Heart left ventricle (tissue), 16 donors: Measurements from ENCODE around the gene LRP1B. TPM values are rescaled to one million over a fixed set of nuclear protein-coding genes. Genes with fewer than 3 reads are reported as not detected.

Experiments
- ATAC-seq, 4 donors: fragments of 200-7000 bp; cut with Tn5 transposase; one replicate each; pipeline ENCODE4 v1.9.1; 2020 to 2022; ENCODE audit warnings: moderate library complexity in 4 of 4, mild to moderate bottlenecking in 3 of 4, moderate number of reproducible peaks in 1 of 4
- DNase-seq, 5 donors: peaks; one replicate each; pipeline ENCODE4 v3.0.0-alpha.2; 2020
- H3K27ac ChIP-seq, 12 donors: fragments of 200-600 bp; sonication (generic) in 4 of 12; one replicate each; pipeline versions ENCODE4 v1.5.0 to v1.8.0; 2016 to 2022; ENCODE audit warnings: mild to moderate bottlenecking in 2 of 12
- H3K27me3 ChIP-seq, 9 donors: fragments of 200-600 bp; sonication (generic) in 2 of 9; one replicate each; pipeline versions ENCODE4 v1.5.1 to v1.8.0; 2016 to 2022; ENCODE audit warnings: mild to moderate bottlenecking in 3 of 9
- H3K36me3 ChIP-seq, 9 donors: fragments of 200-600 bp; sonication (generic) in 2 of 9; one replicate each; pipeline versions ENCODE4 v1.5.0 to v1.8.0; 2018 to 2022; ENCODE audit warnings: mild to moderate bottlenecking in 2 of 9
- H3K4me1 ChIP-seq, 12 donors: fragments of 200-600 bp; sonication (generic) in 4 of 12; one replicate each; pipeline versions ENCODE4 v1.5.0 to v1.8.0; 2016 to 2022; ENCODE audit warnings: mild to moderate bottlenecking in 3 of 12
- H3K4me3 ChIP-seq, 12 donors: fragments of 200-600 bp; sonication (generic) in 4 of 12; one replicate each; pipeline versions ENCODE4 v1.5.0 to v1.8.0; 2017 to 2022; ENCODE audit warnings: mild to moderate bottlenecking in 9 of 12, moderate library complexity in 4 of 12
- H3K9me3 ChIP-seq, 12 donors: fragments of 200-600 bp; sonication (generic) in 4 of 12; one replicate each; pipeline versions ENCODE4 v1.5.0 to v1.8.0; 2016 to 2022; ENCODE audit warnings: mild to moderate bottlenecking in 1 of 12
- CTCF ChIP-seq, 12 donors: fragments of 200-600 bp; sonication (generic) in 4 of 12; IDR thresholded peaks; one replicate each; pipeline versions ENCODE4 v1.5.0 to v1.8.0; 2018 to 2022; ENCODE audit warnings: antibody characterized with exemption in 12 of 12, mild to moderate bottlenecking in 5 of 12
- POLR2A ChIP-seq, 2 donors: fragments of 450-650 bp; IDR thresholded peaks; one replicate each; pipeline ENCODE4 v1.6.1; 2017; ENCODE audit warnings: antibody characterized with exemption in 2 of 2, mild to moderate bottlenecking in 2 of 2, moderate library complexity in 2 of 2
- WGBS, 4 donors: extraction: QIAGEN DNeasy Blood & Tissue Kit in 2 of 4; methylation state at CpG; one replicate each; pipeline versions ENCODE4 v1.1.5 to v1.1.7; 2013 to 2018; 5-methylcytosine and 5-hydroxymethylcytosine counted together
- intact Hi-C, 10 donors: fragments of 100-400 bp; cut with DNase I; formaldehyde crosslinking; loops; one replicate each; pipeline versions ENCODE4 v1.11.1 to v1.14.2; 2022
- polyA plus RNA-seq, 2 donors: library from polyadenylated mRNA; stranded (reverse); fragments of 200-250 nt; gene quantifications; one replicate each; pipeline ENCODE4 v1.2.3, GENCODE V29; 2013
- total RNA-seq, 9 donors: library from RNA; depleted of rRNA in 2 of 9; stranded (reverse); fragments of >200 nt in 2 of 9; fragmentation: NEBNext Ultra II Directional in 3 of 9; extraction: Animal tissue kit (Norgen Biotek cat#: 25700) in 3 of 9; gene quantifications; one replicate each; pipeline versions ENCODE4 v1.1.0 to v1.2.4, GENCODE V29; 2016 to 2023
- donor health status: ischemic (EF 13 %, LVEDD 7.1; RV severe dilation, severe dysfunction).
- donor health status: healthy with polysubstance abuse.
- donor health status: DM: no; HTN: yes; CAD: no.
- donor health status: DM: no; HTN: no; CAD: no.
- donor health status: ischemic (EF 25% LVEDD 6.9; RV normal size, moderate dysfunction).
- donor health status: ischemic (EF 25% LVEDD 5.7; RV mildly dilated, moderate dysfunction).
- donor health status: healthy.
- donor health status: DM: yes; HTN: yes; CAD: no.
- donor health status: ischemic (EF 35%, LVEDD 5.7; RV mildly dilated, moderate dysfunction).
- donor health status: nonischemic (EF 11% LVEDD 7.7; RV severe dilation, severe dysfunction).
- donor health status: DM: yes; HTN: yes; CAD: no.
- donor health status: PGD.
- donor health status: ischemic (EF 29% LVEDD 5.4; RV normal size, mild dysfunction).
- donor health status: nonischemic (EF 23%, LVEDD 6.1; RV moderate dilation, normal function).

Gene LRP1B
- total and polyA plus RNA-seq, 11 donors, result 0.01 to 0.19 (median 0.11) TPM; not detected in 2

- no peaks in the 10 kb centered on the region for H3K4me1 ChIP-seq
- no peak for ATAC-seq
- WGBS, 4 donors, result 65 to 78% (median 77%) methylated on average over 2 of the region's 2 CpGs
- H3K27ac ChIP-seq, result no peak overlapping the region
- H3K9me3 ChIP-seq, result no peaks in the 10 kb centered on the region
- H3K4me3 ChIP-seq, result no peak overlapping the region
- intact Hi-C loops, result no loop called here
- H3K36me3 ChIP-seq, result no peaks in the 10 kb centered on the region
- TF ChIP-seq CTCF (IDR thresholded peaks at IDR 0.05), result no peak
- TF ChIP-seq POLR2A (IDR thresholded peaks at IDR 0.05), result no peak
- DNase-seq, result no peak
- no peaks in the 10 kb centered on the region for H3K27me3 ChIP-seq
Measured at GRCh38 chr2:140595107-140595506, 1535.7 kb downstream of the LRP1B start.

- Histone ChIP-seq H3K4me3 (no peak overlapping the region), H3K36me3 (no peaks in the 10 kb centered on the region), H3K4me1 (no peaks in the 10 kb centered on the region), H3K27ac (no peak overlapping the region), H3K27me3 (no peaks in the 10 kb centered on the region), H3K9me3 (no peaks in the 10 kb centered on the region)
- intact Hi-C loops, result no loop called here
- WGBS, 4 donors, result 0 to 56% (median 43%) methylated on average over 1 of the region's 1 CpG
- no peak for ATAC-seq
- TF ChIP-seq CTCF (IDR thresholded peaks at IDR 0.05) (no peak), POLR2A (IDR thresholded peaks at IDR 0.05) (no peak)
- DNase-seq, result no peak
Measured at GRCh38 chr2:140593132-140593531, 1537.7 kb downstream of the LRP1B start.

- intact Hi-C loops, result no loop called here
- Histone ChIP-seq H3K27ac (no peak overlapping the region), H3K9me3 (no peaks in the 10 kb centered on the region), H3K36me3 (no peaks in the 10 kb centered on the region), H3K4me1 (no peaks in the 10 kb centered on the region), H3K27me3 (no peaks in the 10 kb centered on the region), H3K4me3 (no peak overlapping the region)
- no peak for ATAC-seq
- no peak for TF ChIP-seq CTCF (IDR thresholded peaks at IDR 0.05)
- no peak for TF ChIP-seq POLR2A (IDR thresholded peaks at IDR 0.05)
- DNase-seq, result no peak
Measured at GRCh38 chr2:140589696-140590095, 1541.1 kb downstream of the LRP1B start.

- H3K36me3 ChIP-seq, result no peaks in the 10 kb centered on the region
- no peak overlapping the region for H3K27ac ChIP-seq
- H3K9me3 ChIP-seq, result no peaks in the 10 kb centered on the region
- ATAC-seq (no peak), DNase-seq (no peak)
- no peaks in the 10 kb centered on the region for H3K4me1 ChIP-seq
- 62 to 71% (median 65%) methylated on average over 1 of the region's 1 CpG for WGBS, 4 donors
- no peak overlapping the region for H3K4me3 ChIP-seq
- intact Hi-C loops, result no loop called here
- no peaks in the 10 kb centered on the region for H3K27me3 ChIP-seq
- TF ChIP-seq POLR2A (IDR thresholded peaks at IDR 0.05) (no peak), CTCF (IDR thresholded peaks at IDR 0.05) (no peak)
Measured at GRCh38 chr2:140589273-140589672, 1541.5 kb downstream of the LRP1B start.
